ENCODE results near the gene SPOCK2.

GRCh38 chr10:72093450-72093849 lies 5.1 kb upstream of the SPOCK2 start:
- no peak for TF ChIP-seq CTCF (conservative IDR thresholded peaks at IDR 0.05)
- TF ChIP-seq ZFX (IDR thresholded peaks at IDR 0.05) = no peak
